SU-DHL-6 (cell line): ENCODE results near the gene ADAMTS19.

ENCODE experiments used
- CTCF ChIP-seq: fragments of 200-600 bp; sonication (generic); IDR thresholded peaks from one replicate; pipeline ENCODE4 v1.5.1; 2017; ENCODE audit warnings: antibody characterized with exemption, mild to moderate bottlenecking, low read length, moderate library complexity; ENCODE audit not compliant: insufficient read depth, poor library complexity, severe bottlenecking
- EZH2phosphoT487 ChIP-seq: fragments of 200-600 bp; sonication (generic), shearing (Covaris generic); conservative IDR thresholded peaks from 2 replicates; pipeline ENCODE4 v1.6.1; 2018; ENCODE audit warnings: mild to moderate bottlenecking, antibody characterized with exemption, low read length, moderate library complexity, mixed read lengths

DNA sequence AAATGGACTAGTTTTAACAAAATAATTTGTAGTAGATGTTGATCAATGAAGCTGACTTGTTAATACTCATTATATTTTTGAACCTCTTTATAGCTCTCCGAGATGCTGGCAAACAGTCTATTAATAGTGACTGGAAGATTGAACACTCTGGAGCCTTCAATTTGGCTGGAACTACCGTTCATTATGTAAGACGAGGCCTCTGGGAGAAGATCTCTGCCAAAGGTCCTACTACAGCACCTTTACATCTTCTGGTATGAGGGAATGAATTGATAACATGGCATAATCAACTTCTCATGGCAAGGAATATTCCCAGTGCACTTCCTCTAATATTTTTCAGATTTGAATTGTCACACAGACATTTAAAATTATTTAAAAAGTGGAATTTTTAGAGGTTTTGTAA is 219.6 kb downstream of the ADAMTS19 start:
- TF ChIP-seq CTCF (no peak), EZH2phosphoT487 (no peak)
